Transverse colon (tissue), 4 donors: Measurements from ENCODE around the gene GPHN.

Source experiments
- POLR2A ChIP-seq: fragments of 450-650 bp; IDR thresholded peaks from one replicate; pipeline ENCODE4 v1.6.1; 2016; ENCODE audit warnings: antibody characterized with exemption, mild to moderate bottlenecking, moderate library complexity
- POLR2AphosphoS5 ChIP-seq, 3 donors: sonication (generic); formaldehyde crosslinking; IDR thresholded peaks; one replicate each; pipeline ENCODE4 v1.6.1; 2016; ENCODE audit warnings: antibody characterized with exemption in 3 of 3
- TF ChIP-seq, protein P1 (sequence below), 5 experiments: fragments of 200-600 bp in 3 of 5; fragments of 450-650 bp in 2 of 5; sonication (generic) in 3 of 5; IDR thresholded peaks; 1 replicate in 2 of 5; 2 replicates in 3 of 5; pipeline ENCODE4 v1.5.1; 2016 to 2017; ENCODE audit warnings: antibody characterized with exemption in 5 of 5, inconsistent platforms in 3 of 5, mild to moderate bottlenecking in 2 of 5, moderate library complexity in 1 of 5

DNA sequence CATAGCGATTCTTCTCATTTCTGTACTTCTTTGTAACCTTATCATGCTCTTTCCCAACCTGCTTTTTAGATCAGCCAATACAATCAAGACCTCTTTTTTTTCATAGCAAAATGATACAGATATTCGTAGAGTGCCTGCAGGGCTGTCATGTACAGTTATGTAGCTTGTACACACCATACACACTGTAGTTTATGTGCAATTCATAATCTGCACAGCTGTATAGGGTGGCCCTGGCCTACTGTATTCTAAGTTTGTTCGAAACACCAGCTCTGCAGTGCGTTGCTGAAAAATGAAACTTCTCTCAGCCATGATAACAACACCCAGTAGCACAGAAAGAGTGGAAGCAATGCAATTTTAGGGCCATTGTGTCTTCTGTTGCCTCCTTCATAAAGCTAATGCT, 717.6 kb downstream of the GPHN start:
- TF ChIP-seq POLR2A (no peak), POLR2AphosphoS5 (IDR thresholded peaks at IDR 0.05) (no peak)
- TF ChIP-seq, protein P1, sequence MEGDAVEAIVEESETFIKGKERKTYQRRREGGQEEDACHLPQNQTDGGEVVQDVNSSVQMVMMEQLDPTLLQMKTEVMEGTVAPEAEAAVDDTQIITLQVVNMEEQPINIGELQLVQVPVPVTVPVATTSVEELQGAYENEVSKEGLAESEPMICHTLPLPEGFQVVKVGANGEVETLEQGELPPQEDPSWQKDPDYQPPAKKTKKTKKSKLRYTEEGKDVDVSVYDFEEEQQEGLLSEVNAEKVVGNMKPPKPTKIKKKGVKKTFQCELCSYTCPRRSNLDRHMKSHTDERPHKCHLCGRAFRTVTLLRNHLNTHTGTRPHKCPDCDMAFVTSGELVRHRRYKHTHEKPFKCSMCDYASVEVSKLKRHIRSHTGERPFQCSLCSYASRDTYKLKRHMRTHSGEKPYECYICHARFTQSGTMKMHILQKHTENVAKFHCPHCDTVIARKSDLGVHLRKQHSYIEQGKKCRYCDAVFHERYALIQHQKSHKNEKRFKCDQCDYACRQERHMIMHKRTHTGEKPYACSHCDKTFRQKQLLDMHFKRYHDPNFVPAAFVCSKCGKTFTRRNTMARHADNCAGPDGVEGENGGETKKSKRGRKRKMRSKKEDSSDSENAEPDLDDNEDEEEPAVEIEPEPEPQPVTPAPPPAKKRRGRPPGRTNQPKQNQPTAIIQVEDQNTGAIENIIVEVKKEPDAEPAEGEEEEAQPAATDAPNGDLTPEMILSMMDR (IDR thresholded peaks at IDR 0.05): no peak
